Calu3 (cell line): Measurements from ENCODE around the gene NOP53. TPM values are rescaled to one million over a fixed set of nuclear protein-coding genes. Genes with fewer than 3 reads are reported as not detected.
"Not testable (repeated sequence)": the region's sequence is repeated elsewhere in the genome, so short reads cannot be mapped to it uniquely, and the experiment has no call there.

Source experiments
- BruUV-seq: library from RNA; stranded (reverse); fragments of 400-500 nt; replicated peaks from 2 replicates; lab custom pipeline; 2021; lab: Mats Ljungman, UMichigan
- CTCF ChIA-PET: fragments of 300-600 bp; sonication (Branson Sonifier 250); formaldehyde crosslinking; loops from one replicate; lab custom pipeline; 2022; ENCODE audit warnings: antibody characterized with exemption; lab: Charles Lee
- DNase-seq: peaks from one replicate; pipeline ENCODE4 v3.0.0; 2022
- H3K27ac Mint-ChIP-seq: one replicate; pipeline ENCODE4 v1.8.0; 2022; ENCODE audit warnings: mixed read lengths; ENCODE audit not compliant: unreplicated experiment
- H3K27me3 Mint-ChIP-seq: one replicate; pipeline ENCODE4 v1.8.0; 2022; ENCODE audit warnings: mixed read lengths; ENCODE audit not compliant: unreplicated experiment
- H3K36me3 Mint-ChIP-seq: one replicate; pipeline ENCODE4 v1.8.0; 2022; ENCODE audit warnings: mild to moderate bottlenecking, moderate library complexity, mixed read lengths; ENCODE audit not compliant: insufficient read depth, unreplicated experiment
- H3K4me1 Mint-ChIP-seq: one replicate; pipeline ENCODE4 v1.8.0; 2022; ENCODE audit warnings: mild to moderate bottlenecking, low read depth, mixed read lengths; ENCODE audit not compliant: unreplicated experiment
- H3K4me3 Mint-ChIP-seq: one replicate; pipeline ENCODE4 v1.8.0; 2022; ENCODE audit warnings: mild to moderate bottlenecking, low read depth, moderate library complexity, mixed read lengths; ENCODE audit not compliant: unreplicated experiment
- H3K9me3 Mint-ChIP-seq: one replicate; pipeline ENCODE4 v1.8.0; 2022; ENCODE audit warnings: low read depth, mixed read lengths; ENCODE audit not compliant: unreplicated experiment
- intact Hi-C: fragments of 100-400 bp; cut with micrococcal nuclease; formaldehyde crosslinking; loops from one replicate; pipeline ENCODE4 v1.10.0; 2022; ENCODE audit not compliant: unreplicated experiment
- total RNA-seq: library from RNA; stranded (reverse); gene quantifications from 2 replicates; pipeline ENCODE4 v1.2.3, GENCODE V29; 2022
- TF ChIP-seq, protein P1 (sequence below): fragments of 200-600 bp; IDR thresholded peaks from one replicate; pipeline ENCODE4 v1.8.0; 2022; ENCODE audit warnings: antibody characterized with exemption; ENCODE audit not compliant: unreplicated experiment

The NOP53 gene
- total RNA-seq, 1 experiment from 2014 or later, result 222 TPM

DNA sequence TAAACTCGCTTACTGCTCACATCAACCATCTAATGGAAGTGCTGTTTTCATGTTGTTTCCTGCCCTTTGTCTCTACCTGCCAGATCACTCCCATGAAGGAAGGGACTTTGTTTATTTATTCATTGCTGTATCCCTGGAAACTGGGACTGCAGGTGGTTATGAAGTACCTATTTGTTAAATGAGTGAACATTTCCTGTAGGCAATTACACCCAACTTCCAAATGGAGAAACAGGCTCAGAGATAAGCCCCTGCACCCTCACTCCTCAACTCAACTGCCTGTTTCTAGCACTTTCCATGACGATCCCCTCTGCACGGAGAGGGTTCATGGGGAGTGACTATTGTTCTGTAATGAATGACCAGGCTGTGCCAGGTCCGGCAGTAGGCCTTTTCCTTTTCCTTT, 31.2 kb downstream of the NOP53 start:
- CTCF ChIA-PET, result interaction anchor here (0.5 to 0.7 kb wide), 4 partner anchors 11 to 349 kb away, joined by 3 to 11 read pairs (median 6); no protein-coding TSS in a partner anchor
- TF ChIP-seq, protein P1, sequence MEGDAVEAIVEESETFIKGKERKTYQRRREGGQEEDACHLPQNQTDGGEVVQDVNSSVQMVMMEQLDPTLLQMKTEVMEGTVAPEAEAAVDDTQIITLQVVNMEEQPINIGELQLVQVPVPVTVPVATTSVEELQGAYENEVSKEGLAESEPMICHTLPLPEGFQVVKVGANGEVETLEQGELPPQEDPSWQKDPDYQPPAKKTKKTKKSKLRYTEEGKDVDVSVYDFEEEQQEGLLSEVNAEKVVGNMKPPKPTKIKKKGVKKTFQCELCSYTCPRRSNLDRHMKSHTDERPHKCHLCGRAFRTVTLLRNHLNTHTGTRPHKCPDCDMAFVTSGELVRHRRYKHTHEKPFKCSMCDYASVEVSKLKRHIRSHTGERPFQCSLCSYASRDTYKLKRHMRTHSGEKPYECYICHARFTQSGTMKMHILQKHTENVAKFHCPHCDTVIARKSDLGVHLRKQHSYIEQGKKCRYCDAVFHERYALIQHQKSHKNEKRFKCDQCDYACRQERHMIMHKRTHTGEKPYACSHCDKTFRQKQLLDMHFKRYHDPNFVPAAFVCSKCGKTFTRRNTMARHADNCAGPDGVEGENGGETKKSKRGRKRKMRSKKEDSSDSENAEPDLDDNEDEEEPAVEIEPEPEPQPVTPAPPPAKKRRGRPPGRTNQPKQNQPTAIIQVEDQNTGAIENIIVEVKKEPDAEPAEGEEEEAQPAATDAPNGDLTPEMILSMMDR, result no peak
- H3K4me3 Mint-ChIP-seq, result peak overlapping the region; percentile 99
- H3K4me1 Mint-ChIP-seq, result peaks cover 44% of the 10 kb centered on the region
- H3K27me3 Mint-ChIP-seq, result no peaks in the 10 kb centered on the region
- peaks cover 48% of the 10 kb centered on the region for H3K36me3 Mint-ChIP-seq
- DNase-seq, result peak; percentile 39
- no peaks in the 10 kb centered on the region for H3K9me3 Mint-ChIP-seq
- H3K27ac Mint-ChIP-seq, result peak overlapping the region; percentile 99
- BruUV-seq, result no TSS peak
- intact Hi-C loops, result no loop called here

DNA sequence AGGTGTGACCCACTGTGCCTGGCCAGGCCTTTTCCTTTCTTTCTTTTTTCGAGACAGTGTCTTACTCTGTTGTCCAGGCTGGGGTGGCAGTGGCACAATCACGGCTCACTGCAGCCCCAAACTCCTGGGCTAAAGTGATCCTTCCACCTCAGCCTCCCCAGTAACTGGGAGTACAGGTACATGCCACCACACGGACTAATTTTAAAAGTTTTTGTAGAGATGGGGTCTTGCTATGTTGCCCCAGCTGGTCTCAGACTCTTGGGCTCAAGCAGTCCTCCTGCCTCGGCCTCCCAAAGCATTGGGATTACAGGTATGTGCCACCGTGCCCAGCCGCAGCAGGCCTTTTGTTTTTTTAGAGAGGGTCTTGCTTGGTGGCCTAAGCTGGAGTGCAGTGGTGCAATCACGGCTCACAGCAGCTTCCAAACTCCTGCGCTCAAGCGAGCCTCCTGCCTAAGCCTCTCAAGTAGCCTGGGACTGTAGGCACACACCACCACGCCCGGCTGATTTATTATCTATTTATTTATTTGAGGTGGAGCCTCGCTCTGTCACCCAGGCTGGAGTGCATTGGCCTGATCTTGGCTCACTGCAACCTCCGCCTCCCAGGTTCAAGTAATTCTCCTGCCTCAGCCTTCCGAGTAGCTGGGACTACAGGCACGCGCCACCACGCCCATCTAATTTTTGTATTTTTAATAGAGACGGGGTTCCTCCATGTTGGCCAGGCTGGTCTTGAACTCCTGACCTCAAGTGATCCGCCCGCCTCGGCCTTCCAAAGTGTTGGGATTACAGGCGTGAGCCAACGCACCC, 32.1 kb downstream of the NOP53 start:
- BruUV-seq, result TSS peak; percentile 89
- H3K4me3 Mint-ChIP-seq, result peak overlapping the region; percentile 99
- H3K9me3 Mint-ChIP-seq, H3K27me3 Mint-ChIP-seq, intact Hi-C loops, DNase-seq: not testable (repeated sequence)
- H3K36me3 Mint-ChIP-seq, result peaks cover 57% of the 10 kb centered on the region
- H3K27ac Mint-ChIP-seq, result peak overlapping the region; percentile 99
- H3K4me1 Mint-ChIP-seq, result peaks cover 47% of the 10 kb centered on the region
- CTCF ChIA-PET, result interaction anchor here (0.9 kb wide), 1 partner anchor 64 kb away, joined by 3 read pairs; the partner anchor contains the start of gene EHD2

DNA sequence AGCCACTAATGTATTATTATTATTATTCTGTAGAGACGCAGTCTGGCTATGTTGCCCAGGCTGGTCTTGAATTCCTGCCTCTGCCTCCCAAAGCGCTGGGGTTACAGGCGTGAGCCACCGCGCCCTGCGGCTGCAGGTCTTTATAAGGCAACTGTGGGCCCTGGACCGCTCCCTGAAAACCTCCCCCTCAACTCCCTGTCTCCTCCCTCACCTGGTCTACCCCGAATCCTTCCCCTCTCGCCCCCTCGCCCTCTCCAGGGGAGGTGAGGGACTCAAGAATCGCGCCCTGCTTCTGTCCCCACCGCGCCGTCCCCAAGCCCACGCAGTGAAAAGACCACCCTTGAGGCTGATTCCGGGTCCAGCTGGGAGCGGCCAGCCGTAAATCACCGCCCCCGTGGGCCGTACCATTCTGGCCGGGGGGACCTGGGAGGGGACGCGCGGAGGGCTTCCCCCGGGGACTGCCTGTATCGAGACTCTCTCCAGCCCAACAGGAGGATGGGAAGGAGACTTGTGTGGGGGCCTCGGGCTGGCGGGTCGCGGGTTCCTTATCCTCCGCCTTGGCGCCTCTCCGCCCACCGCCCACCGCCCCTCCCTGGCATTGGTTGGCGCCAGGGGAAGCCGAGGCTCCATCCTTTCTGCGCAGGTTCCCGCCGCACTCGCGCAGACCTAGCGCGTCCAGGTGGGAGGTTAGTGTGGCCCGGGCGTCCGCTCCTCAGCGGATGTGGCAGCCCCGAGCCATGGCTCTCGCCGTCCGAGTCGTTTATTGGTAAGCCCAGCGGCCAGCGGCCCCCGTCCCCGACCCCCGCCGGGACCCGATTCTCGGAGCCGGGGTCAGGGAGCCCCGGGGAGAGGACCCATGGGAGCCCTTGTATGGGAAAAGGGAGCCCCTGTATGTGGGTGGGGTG, 33.0 kb downstream of the NOP53 start, which contains the start of gene SELENOW:
Gene SELENOW, plus strand, starts transcription at position 655 of the 905 bp plus-strand sequence. Its CDS starts 83 bp downstream, at position 738.
- CTCF ChIA-PET, result interaction anchor here (0.9 to 1.1 kb wide), 2 partner anchors 12 to 65 kb away, joined by 3 read pairs; partner anchors contain the start of gene EHD2
- H3K27me3 Mint-ChIP-seq, result no peaks in the 10 kb centered on the region
- peak within 1 kb of the TSS; percentile 99 for H3K4me3 Mint-ChIP-seq
- DNase-seq, result peak; percentile 90
- peaks cover 66% of the 10 kb centered on the region for H3K36me3 Mint-ChIP-seq
- intact Hi-C loops, result no loop called here
- no TSS peak for BruUV-seq
- no peaks in the 10 kb centered on the region for H3K9me3 Mint-ChIP-seq
- H3K27ac Mint-ChIP-seq, result peak within 1 kb of the TSS; percentile 99
- peaks cover 47% of the 10 kb centered on the region for H3K4me1 Mint-ChIP-seq
- TF ChIP-seq, protein P1, result no peak

DNA sequence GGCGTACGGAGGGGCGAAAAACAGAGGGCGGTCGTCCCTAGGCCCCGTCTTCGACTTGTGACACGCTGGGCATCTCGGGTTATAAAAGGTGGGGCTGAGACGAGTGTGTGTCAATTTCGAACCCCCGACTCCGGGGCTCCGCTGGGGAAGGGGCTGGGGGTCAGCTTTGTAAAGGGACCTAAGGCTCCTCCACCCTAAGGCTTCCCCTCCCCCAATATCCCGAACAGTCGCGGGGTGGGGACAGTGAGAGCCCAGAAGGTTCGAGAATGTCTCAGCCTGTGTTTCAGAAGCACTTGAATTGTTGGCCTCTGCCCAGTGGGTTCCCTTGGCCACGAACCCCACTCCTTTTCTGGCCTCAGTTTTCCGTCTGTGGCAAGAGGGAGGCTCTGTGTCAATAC, 33.6 kb downstream of the NOP53 start:
- H3K36me3 Mint-ChIP-seq, result peaks cover 71% of the 10 kb centered on the region
- H3K4me1 Mint-ChIP-seq, result peaks cover 47% of the 10 kb centered on the region
- TF ChIP-seq, protein P1, result no peak
- peak overlapping the region; percentile 99 for H3K4me3 Mint-ChIP-seq
- peak; percentile 39 for DNase-seq
- H3K9me3 Mint-ChIP-seq, result no peaks in the 10 kb centered on the region
- CTCF ChIA-PET, result interaction anchor here (1.1 kb wide), 1 partner anchor 11 kb away, joined by 3 read pairs; no protein-coding TSS in a partner anchor
- TSS peak; percentile 67 for BruUV-seq
- H3K27ac Mint-ChIP-seq, result peak overlapping the region; percentile 99
- intact Hi-C loops, result no loop called here
- H3K27me3 Mint-ChIP-seq, result no peaks in the 10 kb centered on the region
